HG03135 (cell line): ENCODE data around the gene DAG1.
A peak's percentile ranks its signal among the peaks of the same experiment; 100 is the strongest.

Experiments used
- ATAC-seq: cut with Tn5 transposase; IDR thresholded peaks from one replicate; pipeline ENCODE4 v1.9.1; 2021; ENCODE audit warnings: mild to moderate bottlenecking, moderate library complexity; ENCODE audit not compliant: unreplicated experiment

DAG1 gene

DNA sequence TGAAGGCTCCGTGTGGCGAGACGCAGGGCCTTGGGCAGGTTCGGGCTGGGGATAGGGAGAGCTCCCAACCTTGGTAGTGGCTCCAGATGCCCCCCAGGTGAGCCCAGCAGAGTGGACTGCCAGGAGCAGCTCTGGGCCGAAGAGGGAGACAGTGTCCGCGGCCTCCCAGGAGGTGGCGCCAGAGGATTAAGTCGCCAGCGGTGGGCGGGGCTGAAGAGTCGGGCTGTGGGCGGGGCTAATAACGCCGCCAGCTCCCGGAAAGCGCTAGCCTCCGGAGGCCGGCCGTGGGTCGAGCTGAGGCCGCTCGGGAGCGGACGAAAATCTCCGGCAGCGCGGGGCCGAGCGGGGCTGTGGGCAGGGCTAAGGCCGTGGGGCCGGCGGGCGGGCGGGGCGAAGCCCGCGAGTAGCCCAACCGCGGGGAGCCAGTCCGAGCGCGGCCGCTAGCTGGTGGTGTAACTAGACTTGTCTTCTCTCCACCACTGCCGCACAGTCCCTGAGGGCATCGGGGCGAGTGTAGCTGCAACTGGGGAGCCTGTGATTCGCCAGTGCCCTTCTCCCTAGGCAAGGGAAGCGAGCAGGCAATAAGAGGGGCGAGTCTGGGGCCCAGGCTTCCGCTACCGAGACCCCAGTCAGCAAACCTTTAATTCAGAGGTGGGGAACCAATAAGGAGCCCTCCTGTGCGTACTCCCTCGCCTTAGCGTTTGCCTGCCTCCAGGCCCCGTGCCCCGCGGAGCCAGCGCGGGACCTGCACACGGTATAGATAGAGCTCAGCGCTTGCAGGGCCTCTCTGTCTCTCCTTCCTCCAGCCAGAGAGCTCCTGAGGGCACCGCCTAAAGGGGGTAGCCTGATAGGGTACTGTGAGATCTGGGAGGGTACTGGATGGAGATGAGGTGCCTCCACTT is 69.8 kb downstream of the DAG1 start:
- peak; percentile 92 for ATAC-seq

GRCh38 chr3:49552087-49552486 is 82.0 kb downstream of the DAG1 start:
- ATAC-seq, result no peak

GRCh38 chr3:49553324-49553691 is 83.2 kb downstream of the DAG1 start:
- ATAC-seq, result no peak

DNA sequence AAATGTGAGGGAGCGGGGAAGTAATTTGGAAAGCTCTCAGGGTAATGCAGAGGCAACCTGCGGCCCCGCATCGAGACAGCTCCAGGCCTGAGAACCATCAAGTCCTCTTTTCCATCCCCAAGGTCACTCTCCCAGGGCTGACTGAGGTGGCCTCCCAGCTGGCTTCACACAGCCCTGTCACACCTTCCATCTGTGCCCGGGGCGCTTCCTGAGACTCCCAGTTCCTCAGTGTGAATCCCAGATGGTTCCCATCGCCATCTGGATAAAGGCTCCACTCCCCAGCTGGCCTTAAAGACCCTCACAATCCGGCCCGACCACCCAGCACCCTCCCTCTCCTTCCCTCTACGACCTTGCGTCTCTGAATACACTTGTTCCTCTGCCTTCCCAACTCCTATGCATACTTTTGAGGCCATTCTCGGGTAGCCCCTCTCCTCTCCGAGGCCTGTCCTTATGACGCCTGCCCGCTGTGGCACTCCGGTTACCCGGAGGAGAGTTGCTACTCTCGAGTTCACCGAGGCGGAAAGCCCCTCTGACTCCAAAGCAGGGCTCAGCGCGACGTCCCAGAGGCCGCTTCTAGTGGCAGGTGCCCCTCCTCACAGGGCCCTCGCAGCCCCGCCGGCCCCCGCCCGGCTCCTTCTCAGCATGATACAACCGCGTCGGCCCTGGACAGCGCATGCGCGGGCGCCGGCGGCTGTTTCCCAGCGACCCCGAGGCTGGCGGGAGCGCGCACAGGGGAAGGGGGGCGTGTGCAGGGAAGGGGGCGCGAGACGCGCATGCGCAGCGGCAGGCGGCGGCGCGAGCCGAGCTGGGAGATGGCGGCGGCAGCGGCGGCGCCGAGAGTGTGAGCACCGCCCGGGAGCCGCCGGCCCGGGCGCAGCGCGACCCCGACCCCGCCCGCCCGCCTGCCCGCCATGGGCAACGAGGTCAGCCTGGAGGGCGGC is 83.9 kb downstream of the DAG1 start, which contains the start of gene BSN:
Gene BSN (plus strand): TSS at position 786 of the 941 bp plus-strand sequence. CDS start 126 bp downstream, at position 912.
- ATAC-seq, result peak; percentile 76

GRCh38 chr3:49554633-49555265 is 84.7 kb downstream of the DAG1 start:
- ATAC-seq, result peak; percentile 70

- no peak for ATAC-seq
Measured at GRCh38 chr3:49556500-49557275, 86.6 kb downstream of the DAG1 start.

- ATAC-seq, result no peak
Measured at GRCh38 chr3:49563040-49563578, 93.0 kb downstream of the DAG1 start.

GRCh38 chr3:49563766-49564165 is 93.7 kb downstream of the DAG1 start:
- no peak for ATAC-seq

- ATAC-seq, result no peak
Measured at GRCh38 chr3:49566312-49566711, 96.2 kb downstream of the DAG1 start.

GRCh38 chr3:49567406-49567805 is 97.3 kb downstream of the DAG1 start:
- ATAC-seq, result no peak

- no peak for ATAC-seq
Measured at GRCh38 chr3:49568965-49569364, 98.9 kb downstream of the DAG1 start.

DNA sequence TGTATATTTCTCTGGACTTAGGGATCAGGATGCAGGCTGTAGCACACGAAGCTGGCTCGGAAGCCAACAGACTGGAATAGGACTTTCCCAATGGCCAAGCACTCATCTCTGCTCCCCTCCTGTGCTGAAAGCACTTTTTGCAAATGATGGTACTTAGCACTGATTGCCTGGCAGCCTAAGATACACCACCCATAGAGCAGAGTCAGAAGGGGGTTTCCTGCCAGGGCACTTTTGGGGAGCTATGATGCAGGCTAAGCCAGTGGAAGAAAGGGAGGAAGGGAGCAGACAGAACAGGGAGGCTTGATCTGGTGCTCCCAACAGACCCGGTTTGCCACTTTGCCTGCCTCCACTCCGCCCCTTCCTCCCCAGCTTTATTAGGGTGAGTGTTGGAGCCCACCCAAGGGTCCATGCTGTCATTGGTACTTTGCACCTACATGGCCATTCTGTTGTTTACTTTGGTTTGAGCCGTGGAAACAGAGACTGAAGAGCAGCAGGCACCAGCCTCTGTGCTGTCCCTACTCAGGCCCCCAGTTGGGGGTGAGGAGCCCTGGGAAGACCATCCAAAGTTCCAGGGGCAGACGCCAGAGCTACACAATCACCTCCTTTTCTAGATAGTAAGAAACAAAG is 100.1 kb downstream of the DAG1 start:
- no peak for ATAC-seq

- no peak for ATAC-seq
Measured at GRCh38 chr3:49582177-49582576, 112.1 kb downstream of the DAG1 start.
